ENCODE measurements around the gene HECTD4.

The HECTD4 gene

DNA sequence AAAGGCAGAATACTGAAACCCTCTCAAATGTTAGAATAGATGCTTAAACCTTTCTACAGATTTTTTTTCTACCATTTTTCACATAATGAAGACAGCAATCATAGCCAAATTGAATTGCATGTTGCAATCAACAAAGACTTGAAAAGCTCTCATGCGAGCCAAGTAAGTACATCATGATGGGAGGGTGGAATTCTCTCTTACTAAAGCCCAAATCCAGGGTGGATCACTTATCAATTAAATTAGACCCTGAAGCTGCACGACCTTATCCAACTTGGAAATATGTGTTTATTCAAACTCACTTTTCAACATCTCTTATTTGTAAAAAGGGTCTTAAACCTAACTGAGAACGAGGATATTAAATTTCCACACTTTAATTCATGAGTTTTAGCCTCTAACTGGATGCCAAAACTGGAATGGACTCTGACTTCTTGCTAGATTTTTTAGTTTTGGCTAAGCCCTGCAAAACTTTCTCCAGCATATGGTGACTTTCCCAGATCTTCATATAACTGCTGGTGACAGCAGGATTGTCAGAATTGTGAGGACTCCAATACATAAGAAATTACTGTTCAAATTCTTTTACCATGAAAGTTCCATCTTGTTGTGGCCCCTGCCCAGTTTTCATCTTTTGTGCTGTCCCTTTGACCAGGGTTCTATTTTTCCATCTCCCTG lies 53.6 kb downstream of the HECTD4 start:
- no peaks in the 10 kb centered on the region for H3K9me2 ChIP-seq (replicated peaks; ENCODE audit: control insufficient read depth, low read length)
- no peak overlapping the region for H3K27ac ChIP-seq (ENCODE audit: low read depth, low read length)
- peaks cover 38% of the 10 kb centered on the region for H3K79me2 ChIP-seq (ENCODE audit: control insufficient read depth, low read length)
- 0 out of 2 replicates have a peak, but pooled peaks cover 6% of the 10 kb centered on the region for H3K4me1 ChIP-seq (ENCODE audit: control insufficient read depth, low read length)
- no peaks in the 10 kb centered on the region for H3K9me3 ChIP-seq (ENCODE audit: control insufficient read depth, insufficient read depth, low read length)
- no peaks in the 10 kb centered on the region; the same call in 1 of the 2 replicates for H4K20me1 ChIP-seq (ENCODE audit: control insufficient read depth, insufficient read depth, low read depth, low read length)
- TF ChIP-seq, protein P1, sequence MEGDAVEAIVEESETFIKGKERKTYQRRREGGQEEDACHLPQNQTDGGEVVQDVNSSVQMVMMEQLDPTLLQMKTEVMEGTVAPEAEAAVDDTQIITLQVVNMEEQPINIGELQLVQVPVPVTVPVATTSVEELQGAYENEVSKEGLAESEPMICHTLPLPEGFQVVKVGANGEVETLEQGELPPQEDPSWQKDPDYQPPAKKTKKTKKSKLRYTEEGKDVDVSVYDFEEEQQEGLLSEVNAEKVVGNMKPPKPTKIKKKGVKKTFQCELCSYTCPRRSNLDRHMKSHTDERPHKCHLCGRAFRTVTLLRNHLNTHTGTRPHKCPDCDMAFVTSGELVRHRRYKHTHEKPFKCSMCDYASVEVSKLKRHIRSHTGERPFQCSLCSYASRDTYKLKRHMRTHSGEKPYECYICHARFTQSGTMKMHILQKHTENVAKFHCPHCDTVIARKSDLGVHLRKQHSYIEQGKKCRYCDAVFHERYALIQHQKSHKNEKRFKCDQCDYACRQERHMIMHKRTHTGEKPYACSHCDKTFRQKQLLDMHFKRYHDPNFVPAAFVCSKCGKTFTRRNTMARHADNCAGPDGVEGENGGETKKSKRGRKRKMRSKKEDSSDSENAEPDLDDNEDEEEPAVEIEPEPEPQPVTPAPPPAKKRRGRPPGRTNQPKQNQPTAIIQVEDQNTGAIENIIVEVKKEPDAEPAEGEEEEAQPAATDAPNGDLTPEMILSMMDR (IDR thresholded peaks at IDR 0.05; ENCODE audit: low read depth, low read length, poor library complexity, severe bottlenecking): no peak
- no peak for TF ChIP-seq EZH2phosphoT487 (IDR thresholded peaks at IDR 0.05; ENCODE audit: borderline replicate concordance, low read length)
- H3K27me3 ChIP-seq (ENCODE audit: control insufficient read depth, low read length): no peaks in the 10 kb centered on the region
- no peak overlapping the region for H3K4me3 ChIP-seq (ENCODE audit: low read length)
- no peak overlapping the region for H3K4me2 ChIP-seq (ENCODE audit: low read length)
- no peaks in the 10 kb centered on the region; the same call in 1 of the 2 replicates for H3F3A ChIP-seq (ENCODE audit: control insufficient read depth, insufficient read depth)
- H3K36me3 ChIP-seq (ENCODE audit: control insufficient read depth, low read length): no peaks in the 10 kb centered on the region

DNA sequence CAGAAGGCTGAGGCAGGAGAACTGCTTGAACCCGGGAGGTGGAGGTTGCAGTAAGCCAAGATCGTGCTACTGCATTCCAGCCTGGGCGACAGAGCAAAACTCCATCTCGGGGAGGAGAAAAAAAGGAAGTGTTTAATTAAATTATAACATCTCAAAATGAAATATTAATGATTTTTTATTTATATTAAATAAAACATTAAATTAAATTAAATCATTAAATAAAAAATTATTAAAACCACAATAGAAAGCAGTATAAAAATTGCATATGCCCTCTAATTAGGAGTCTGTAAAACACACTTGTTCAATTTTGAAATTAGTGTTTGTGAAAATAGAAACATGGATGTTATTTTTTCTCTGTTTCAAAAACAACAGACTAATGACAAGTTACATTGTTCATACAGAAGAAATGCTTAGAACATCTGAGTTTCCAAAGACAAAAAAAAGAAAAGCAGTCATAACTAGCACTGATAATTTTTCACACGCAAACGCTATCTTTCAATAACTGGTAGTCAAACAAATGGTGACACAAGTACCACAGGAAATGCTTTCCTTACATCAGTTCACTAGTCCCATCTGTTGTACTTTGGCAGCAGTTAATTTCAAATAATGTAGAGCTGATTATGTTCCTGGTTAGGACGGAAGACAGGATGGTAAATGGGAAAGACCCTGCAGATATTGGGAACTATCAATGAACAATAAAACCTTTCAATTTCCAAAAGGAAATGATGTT lies 54.9 kb downstream of the HECTD4 start:
- no peaks in the 10 kb centered on the region for H3K9me3 ChIP-seq (ENCODE audit: control insufficient read depth, insufficient read depth, low read length)
- H3K4me1 ChIP-seq (ENCODE audit: control insufficient read depth, low read length): 0 out of 2 replicates have a peak, but pooled peaks cover 6% of the 10 kb centered on the region
- TF ChIP-seq EZH2phosphoT487 (IDR thresholded peaks at IDR 0.05; ENCODE audit: borderline replicate concordance, low read length): no peak
- no peak overlapping the region for H3K27ac ChIP-seq (ENCODE audit: low read depth, low read length)
- no peaks in the 10 kb centered on the region for H3K36me3 ChIP-seq (ENCODE audit: control insufficient read depth, low read length)
- no peak overlapping the region for H3K4me2 ChIP-seq (ENCODE audit: low read length)
- peaks cover 39% of the 10 kb centered on the region for H3K79me2 ChIP-seq (ENCODE audit: control insufficient read depth, low read length)
- H3K27me3 ChIP-seq (ENCODE audit: control insufficient read depth, low read length): no peaks in the 10 kb centered on the region
- no peak overlapping the region for H3K4me3 ChIP-seq (ENCODE audit: low read length)
- H3K9me2 ChIP-seq (replicated peaks; ENCODE audit: control insufficient read depth, low read length): no peaks in the 10 kb centered on the region
- H4K20me1 ChIP-seq (ENCODE audit: control insufficient read depth, insufficient read depth, low read depth, low read length): no peaks in the 10 kb centered on the region; the same call in 1 of the 2 replicates
- H3F3A ChIP-seq (ENCODE audit: control insufficient read depth, insufficient read depth): no peaks in the 10 kb centered on the region; the same call in 1 of the 2 replicates

DNA sequence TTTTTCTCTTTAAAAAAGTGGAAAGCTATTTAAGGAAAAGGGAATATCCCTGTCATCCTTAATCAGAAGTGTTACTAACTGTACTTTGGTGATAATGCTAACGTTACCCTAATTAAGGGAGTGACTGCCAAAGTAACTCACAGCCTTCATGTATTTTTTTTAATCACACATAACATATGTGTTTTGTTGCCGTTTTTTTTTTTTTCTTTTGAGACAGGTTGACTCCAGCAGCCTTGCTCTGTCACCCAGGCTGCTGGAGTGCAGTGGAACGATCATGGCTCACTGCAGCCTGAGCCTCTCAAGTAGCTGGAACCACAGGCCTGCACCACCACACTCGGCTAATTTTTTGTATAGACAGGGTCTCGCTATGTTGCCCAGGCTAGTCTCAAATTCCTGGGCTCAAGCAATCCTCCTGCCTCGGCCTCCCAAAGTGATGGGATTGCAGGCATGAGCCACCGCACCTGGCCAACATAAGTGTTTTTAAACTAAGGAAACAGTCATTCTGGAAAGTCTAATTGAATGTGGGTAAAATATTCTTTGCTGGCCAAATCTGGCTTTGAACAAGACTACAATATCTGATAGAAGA lies 56.5 kb downstream of the HECTD4 start:
- Histone ChIP-seq H4K20me1 (ENCODE audit: control insufficient read depth, insufficient read depth, low read depth, low read length) (no peaks in the 10 kb centered on the region), H3F3A (ENCODE audit: control insufficient read depth, insufficient read depth) (no peaks in the 10 kb centered on the region; the same call in 1 of the 2 replicates), H3K4me2 (ENCODE audit: low read length) (no peak overlapping the region), H3K9me3 (ENCODE audit: control insufficient read depth, insufficient read depth, low read length) (no peaks in the 10 kb centered on the region), H3K79me2 (ENCODE audit: control insufficient read depth, low read length) (peaks cover 44% of the 10 kb centered on the region), H3K4me3 (ENCODE audit: low read length) (no peak overlapping the region), H3K27ac (ENCODE audit: low read depth, low read length) (no peak overlapping the region), H3K27me3 (ENCODE audit: control insufficient read depth, low read length) (no peaks in the 10 kb centered on the region), H3K36me3 (ENCODE audit: control insufficient read depth, low read length) (no peaks in the 10 kb centered on the region), H3K4me1 (ENCODE audit: control insufficient read depth, low read length) (0 out of 2 replicates have a peak, but pooled peaks cover 6% of the 10 kb centered on the region), H3K9me2 (replicated peaks; ENCODE audit: control insufficient read depth, low read length) (no peaks in the 10 kb centered on the region)
- no peak for TF ChIP-seq EZH2phosphoT487 (IDR thresholded peaks at IDR 0.05; ENCODE audit: borderline replicate concordance, low read length)
- TF ChIP-seq, protein P1 (IDR thresholded peaks at IDR 0.05; ENCODE audit: low read depth, low read length, poor library complexity, severe bottlenecking): no peak
